CD4-positive, CD25-positive, alpha-beta regulatory T cell (primary cell): ENCODE measurements around the gene LARP1. TPM values are rescaled to one million over a fixed set of nuclear protein-coding genes. Genes with fewer than 3 reads are reported as not detected.
"Not testable (repeated sequence)": the region's sequence is repeated elsewhere in the genome, so short reads cannot be mapped to it uniquely, and the experiment has no call there.

Source experiments
- ATAC-seq, 2 donors: fragments of 150-1000 bp; cut with Tn5 transposase; one replicate each; pipeline ENCODE4 v1.10.0; 2021; ENCODE audit warnings: low read depth in 2 of 2, moderate number of reproducible peaks in 2 of 2, moderate library complexity in 1 of 2
- DNase-seq, 3 donors: peaks; one replicate each; pipeline versions ENCODE4 v3.0.0 to v3.0.0-alpha.2; 2012 to 2022; ENCODE audit warnings: mixed read lengths in 1 of 3
- H3K27ac ChIP-seq: one replicate; pipeline ENCODE4 v1.7.0; 2013; ENCODE audit warnings: mild to moderate bottlenecking, low read length; ENCODE audit not compliant: insufficient read depth, poor library complexity, severe bottlenecking
- H3K27me3 ChIP-seq: one replicate; pipeline ENCODE4 v1.7.0; 2013; ENCODE audit warnings: low read length; ENCODE audit not compliant: control insufficient read depth, insufficient read depth
- H3K36me3 ChIP-seq: one replicate; pipeline ENCODE4 v1.7.0; 2013; ENCODE audit warnings: mild to moderate bottlenecking, low read length, moderate library complexity; ENCODE audit not compliant: control insufficient read depth, insufficient read depth
- H3K4me1 ChIP-seq: 2 replicates; pipeline ENCODE4 v1.7.0; 2013; ENCODE audit warnings: mild to moderate bottlenecking, low read length; ENCODE audit not compliant: insufficient read depth, control insufficient read depth, poor library complexity, severe bottlenecking
- H3K4me3 ChIP-seq: one replicate; pipeline ENCODE4 v1.7.0; 2013; ENCODE audit warnings: low read depth, mild to moderate bottlenecking, low read length, moderate library complexity
- H3K9me3 ChIP-seq, 2 experiments: 1 replicate in 1 of 2; 2 replicates in 1 of 2; pipeline ENCODE4 v1.7.0; 2013; ENCODE audit warnings: low read length in 2 of 2, mild to moderate bottlenecking in 1 of 2, moderate library complexity in 1 of 2; ENCODE audit not compliant: control insufficient read depth in 2 of 2
- H3K27ac Mint-ChIP-seq, 3 donors: one replicate each; pipeline ENCODE4 v1.8.0; 2020 to 2022; ENCODE audit warnings: mild to moderate bottlenecking in 3 of 3, mixed read lengths in 3 of 3, moderate library complexity in 2 of 3
- H3K27me3 Mint-ChIP-seq: one replicate; pipeline ENCODE4 v1.8.0; 2022; ENCODE audit warnings: mild to moderate bottlenecking, mixed read lengths
- H3K36me3 Mint-ChIP-seq: one replicate; pipeline ENCODE4 v1.8.0; 2020; ENCODE audit warnings: mixed read lengths
- H3K4me1 Mint-ChIP-seq, 4 donors: one replicate each; pipeline ENCODE4 v1.8.0; 2020 to 2022; ENCODE audit warnings: mixed read lengths in 4 of 4, mild to moderate bottlenecking in 1 of 4
- H3K4me3 Mint-ChIP-seq, 4 donors: one replicate each; pipeline ENCODE4 v1.8.0; 2020 to 2022; ENCODE audit warnings: mild to moderate bottlenecking in 4 of 4, mixed read lengths in 4 of 4, moderate library complexity in 3 of 4
- H3K9me3 Mint-ChIP-seq, 7 donors: one replicate each; pipeline ENCODE4 v1.8.0; 2020 to 2022; ENCODE audit warnings: mixed read lengths in 7 of 7, mild to moderate bottlenecking in 3 of 7, moderate library complexity in 2 of 7
- polyA plus RNA-seq, 4 donors: library from polyadenylated mRNA; unstranded; fragments of 300-500 nt; fragmentation: Illumina TruSeq; gene quantifications; one replicate each; pipeline ENCODE4 v1.2.3, GENCODE V29; 2021
- total RNA-seq: library from RNA; stranded (reverse); gene quantifications from one replicate; pipeline ENCODE4 v1.2.3, GENCODE V29; 2022

LARP1 gene
- total and polyA plus RNA-seq, 5 donors from 2014 or later, result 8.0 to 122 (median 10.6) TPM

DNA sequence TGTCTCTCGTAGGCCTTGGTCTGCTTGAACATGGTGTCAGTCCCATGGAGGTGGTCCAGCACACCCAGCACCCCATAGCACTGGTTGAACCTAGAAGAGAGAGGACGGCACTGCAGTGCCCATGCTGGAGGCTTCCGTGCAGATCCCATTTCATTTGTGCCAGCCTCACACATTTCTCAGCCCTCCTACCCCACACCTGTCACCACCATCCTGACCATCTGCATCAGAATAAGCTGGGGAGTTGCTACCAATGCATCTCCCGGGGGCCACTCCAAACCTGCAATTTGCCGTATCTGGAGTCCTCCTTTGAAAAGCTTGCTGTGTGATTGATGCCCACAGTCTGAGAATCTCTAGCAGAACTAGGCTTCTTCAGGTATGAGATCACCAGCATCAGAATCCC, 65.2 kb downstream of the LARP1 start:
- H3K27ac Mint-ChIP-seq, result peak overlapping the region in 1 of 3 donors; percentile 74
- peaks cover 41% of the 10 kb centered on the region for H3K36me3 Mint-ChIP-seq
- H3K4me1 ChIP-seq, result no peaks in the 10 kb centered on the region
- no peaks in the 10 kb centered on the region for H3K27me3 ChIP-seq
- no peaks in the 10 kb centered on the region for H3K27me3 Mint-ChIP-seq
- no peak overlapping the region for H3K27ac ChIP-seq
- ATAC-seq (no peak), DNase-seq (no peak)
- H3K9me3 ChIP-seq, result no peaks in the 10 kb centered on the region
- peaks cover 0 to 9% (median 2%) of the 10 kb centered on the region in 4 donors for H3K4me1 Mint-ChIP-seq
- no peak overlapping the region for H3K4me3 Mint-ChIP-seq
- H3K36me3 ChIP-seq, result peaks cover 42% of the 10 kb centered on the region
- H3K9me3 Mint-ChIP-seq, result no peaks in the 10 kb centered on the region
- no peak overlapping the region for H3K4me3 ChIP-seq

DNA sequence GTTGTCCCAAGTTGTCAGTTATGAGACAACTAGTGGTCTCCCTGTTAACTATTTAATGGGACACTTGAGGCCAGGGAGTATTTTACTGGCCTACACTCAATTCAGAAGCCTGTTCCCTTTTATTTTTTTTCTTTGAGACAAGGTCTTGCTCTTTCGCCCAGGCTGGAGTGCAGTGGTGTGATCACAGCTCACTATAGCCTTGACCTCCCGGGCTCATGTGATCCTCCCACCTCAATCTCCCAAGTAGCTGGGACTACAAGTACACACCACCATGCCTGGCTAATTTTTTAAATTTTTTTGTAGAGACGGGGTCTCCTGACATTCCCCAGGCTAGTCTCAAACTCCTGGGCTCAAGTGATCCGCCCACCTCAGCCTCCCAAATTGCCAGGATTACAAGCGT, 67.7 kb downstream of the LARP1 start:
- peaks cover 18% of the 10 kb centered on the region for H3K36me3 ChIP-seq
- not testable (repeated sequence) for H3K4me1 ChIP-seq, H3K27ac ChIP-seq, H3K4me1 Mint-ChIP-seq, H3K27me3 Mint-ChIP-seq, H3K9me3 ChIP-seq, ATAC-seq, H3K4me3 ChIP-seq, H3K27me3 ChIP-seq, H3K27ac Mint-ChIP-seq, H3K9me3 Mint-ChIP-seq, DNase-seq, H3K4me3 Mint-ChIP-seq
- H3K36me3 Mint-ChIP-seq, result peaks cover 31% of the 10 kb centered on the region

DNA sequence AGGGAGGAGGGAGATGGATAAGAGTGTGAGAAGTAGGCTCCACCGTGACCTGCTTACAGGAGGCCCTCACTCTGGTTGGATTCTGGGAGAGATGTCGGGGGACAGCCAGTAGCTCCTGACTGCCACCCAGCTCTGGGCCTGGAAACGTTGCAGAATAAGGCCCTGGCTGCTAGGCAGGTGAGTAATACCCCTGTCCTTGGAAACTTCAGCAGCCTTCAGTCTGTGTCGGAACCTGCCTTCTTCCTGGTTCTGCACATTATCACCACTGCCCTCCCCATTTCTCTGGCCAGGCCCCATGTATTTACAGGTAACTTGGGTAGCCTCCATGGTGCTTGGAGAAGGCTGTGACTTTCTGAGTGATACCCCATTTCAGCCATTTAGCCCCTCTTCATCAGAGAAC, 68.4 kb downstream of the LARP1 start:
- Histone ChIP-seq H3K4me1 (no peaks in the 10 kb centered on the region), H3K27me3 (no peaks in the 10 kb centered on the region), H3K27ac (no peak overlapping the region), H3K9me3 (no peaks in the 10 kb centered on the region), H3K4me3 (no peak overlapping the region), H3K36me3 (peaks cover 11% of the 10 kb centered on the region)
- Mint-ChIP-seq H3K27me3 (no peaks in the 10 kb centered on the region), H3K4me3 (no peak overlapping the region), H3K36me3 (peaks cover 28% of the 10 kb centered on the region), H3K4me1 (peaks cover 4 to 14% (median 11%) of the 10 kb centered on the region in 4 donors), H3K27ac (no peak overlapping the region), H3K9me3 (no peaks in the 10 kb centered on the region)
- DNase-seq (no peak), ATAC-seq (no peak)

DNA sequence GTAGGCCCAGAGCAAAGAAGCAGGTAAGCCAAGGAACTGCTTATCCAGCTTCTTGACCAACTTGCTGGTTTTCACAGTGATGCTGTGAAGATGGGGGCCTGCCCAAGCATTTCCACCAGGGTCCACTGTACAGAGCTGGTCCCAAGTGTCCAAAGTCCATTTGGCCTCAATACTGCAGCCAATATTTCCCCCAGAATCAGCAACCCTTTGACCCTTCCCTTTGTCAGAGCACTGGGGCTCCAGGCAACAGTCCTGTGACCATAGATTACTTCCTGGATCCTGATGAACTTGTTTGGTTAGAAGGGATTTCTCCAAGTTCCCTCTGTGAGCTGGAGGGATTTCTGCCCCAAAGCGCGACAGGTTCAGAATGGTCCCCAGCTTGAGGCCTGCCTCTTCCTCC, 68.9 kb downstream of the LARP1 start:
- Histone ChIP-seq H3K4me3 (no peak overlapping the region), H3K9me3 (no peaks in the 10 kb centered on the region), H3K36me3 (peaks cover 9% of the 10 kb centered on the region), H3K27me3 (no peaks in the 10 kb centered on the region), H3K4me1 (peaks cover 4% of the 10 kb centered on the region), H3K27ac (no peak overlapping the region)
- H3K4me1 Mint-ChIP-seq, result peaks cover 4 to 16% (median 13%) of the 10 kb centered on the region in 4 donors
- H3K27ac Mint-ChIP-seq, result no peak overlapping the region
- no peak overlapping the region for H3K4me3 Mint-ChIP-seq
- H3K27me3 Mint-ChIP-seq, result no peaks in the 10 kb centered on the region
- peaks cover 25% of the 10 kb centered on the region for H3K36me3 Mint-ChIP-seq
- ATAC-seq, result no peak
- H3K9me3 Mint-ChIP-seq, result no peaks in the 10 kb centered on the region
- no peak for DNase-seq

DNA sequence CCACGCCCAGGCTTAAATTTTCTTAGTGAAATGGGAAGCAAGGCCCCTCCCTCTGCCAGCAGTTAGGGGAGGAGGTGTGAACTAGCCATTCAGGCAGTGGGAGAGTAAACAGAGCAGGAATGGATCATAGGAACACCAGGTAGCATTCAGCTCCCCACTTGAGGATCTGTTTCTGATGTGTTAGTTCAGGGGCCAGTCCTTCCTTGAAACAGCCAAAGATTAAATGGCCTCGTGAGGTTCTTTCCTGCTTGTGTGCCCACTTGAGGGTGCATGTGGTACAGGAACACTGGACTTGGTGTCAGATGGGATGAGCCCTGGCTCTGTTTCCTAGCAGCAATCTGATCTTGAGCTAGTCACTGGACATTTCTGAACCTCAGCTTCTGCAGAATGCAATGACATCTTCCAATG, 74.0 kb downstream of the LARP1 start:
- H3K36me3 Mint-ChIP-seq, result peaks cover 5% of the 10 kb centered on the region
- no peaks in the 10 kb centered on the region for H3K27me3 Mint-ChIP-seq
- Histone ChIP-seq H3K4me3 (peak overlapping the region; percentile 32), H3K27ac (peak overlapping the region; percentile 60), H3K4me1 (peaks cover 24% of the 10 kb centered on the region), H3K36me3 (no peaks in the 10 kb centered on the region), H3K27me3 (no peaks in the 10 kb centered on the region), H3K9me3 (no peaks in the 10 kb centered on the region)
- peak overlapping the region; percentile 79 to 94 (median 89) for H3K27ac Mint-ChIP-seq
- peaks cover 4 to 38% (median 27%) of the 10 kb centered on the region in 4 donors for H3K4me1 Mint-ChIP-seq
- no peaks in the 10 kb centered on the region for H3K9me3 Mint-ChIP-seq
- DNase-seq (no peak), ATAC-seq (no peak)
- H3K4me3 Mint-ChIP-seq, result peak overlapping the region in 3 of 4 donors; percentile 1 to 67 (median 62)

DNA sequence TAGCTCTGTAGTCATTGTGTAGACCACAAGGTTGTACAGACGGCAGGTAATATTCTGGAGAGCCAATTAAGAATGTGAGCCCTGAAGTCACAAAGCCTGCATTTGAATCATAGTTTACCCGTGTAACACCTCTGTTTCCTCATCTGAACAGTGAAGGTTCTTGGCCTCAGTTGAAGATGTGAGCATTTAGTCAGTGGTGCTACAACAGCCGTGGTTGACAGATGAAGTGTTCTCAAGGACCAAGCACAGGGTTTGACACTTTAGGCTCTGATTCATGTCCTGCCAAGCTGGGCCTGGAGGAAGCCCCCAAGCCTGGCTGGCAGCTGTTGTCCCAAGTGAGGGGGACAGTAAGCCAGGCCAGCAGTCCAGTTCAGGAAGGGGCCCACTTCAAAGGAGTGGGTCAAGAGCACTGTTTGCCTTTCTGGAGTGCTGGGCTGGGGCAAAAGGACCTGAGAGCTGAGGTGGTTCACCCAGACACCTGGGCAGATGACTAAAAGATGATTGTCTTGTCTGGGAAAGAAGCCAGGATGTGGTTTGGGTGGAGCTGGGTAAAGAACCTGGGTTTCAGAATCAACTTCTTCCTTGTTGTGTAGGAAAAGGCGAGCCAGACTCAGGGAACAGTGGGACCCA, 74.5 kb downstream of the LARP1 start:
- H3K27ac ChIP-seq, result peak overlapping the region; percentile 60
- H3K9me3 ChIP-seq, result no peaks in the 10 kb centered on the region
- ATAC-seq, result peak; percentile 61 to 62
- no peaks in the 10 kb centered on the region for H3K27me3 ChIP-seq
- Mint-ChIP-seq H3K36me3 (peaks cover 5% of the 10 kb centered on the region), H3K9me3 (no peaks in the 10 kb centered on the region), H3K4me1 (peaks cover 4 to 43% (median 29%) of the 10 kb centered on the region in 4 donors), H3K27me3 (no peaks in the 10 kb centered on the region), H3K4me3 (peak overlapping the region; percentile 1 to 67 (median 32)), H3K27ac (peak overlapping the region; percentile 89 to 94 (median 91))
- no peaks in the 10 kb centered on the region for H3K36me3 ChIP-seq
- peak in 2 of 3 donors; percentile 9 to 73 for DNase-seq
- peak overlapping the region; percentile 44 for H3K4me3 ChIP-seq
- peaks cover 29% of the 10 kb centered on the region for H3K4me1 ChIP-seq

DNA sequence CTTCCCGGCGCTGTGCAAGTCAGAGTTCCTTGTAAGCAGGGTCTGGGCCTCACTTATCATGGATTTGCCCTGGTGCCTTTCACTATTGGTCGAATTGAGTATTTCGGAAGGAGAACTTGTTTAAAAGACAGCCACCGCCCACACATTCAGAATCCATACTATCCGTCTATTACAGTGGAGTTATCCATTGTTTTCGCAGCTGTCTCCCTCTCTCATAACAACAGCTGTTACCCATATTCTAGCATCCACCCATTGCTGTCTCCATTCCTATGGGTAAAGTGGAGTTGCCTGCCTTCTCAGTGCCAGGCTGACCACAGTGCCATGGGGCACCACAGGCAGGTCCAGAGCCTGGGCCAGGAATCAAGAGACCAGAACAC, 75.0 kb downstream of the LARP1 start:
- Mint-ChIP-seq H3K4me1 (peaks cover 4 to 47% (median 31%) of the 10 kb centered on the region in 4 donors), H3K9me3 (peaks cover 0 to 1% (median 0%) of the 10 kb centered on the region in 7 donors), H3K4me3 (peak overlapping the region in 3 of 4 donors; percentile 1 to 67 (median 62)), H3K27me3 (no peaks in the 10 kb centered on the region), H3K36me3 (peaks cover 5% of the 10 kb centered on the region), H3K27ac (peak overlapping the region; percentile 89 to 94 (median 91))
- ATAC-seq (no peak), DNase-seq (no peak)
- Histone ChIP-seq H3K4me1 (peaks cover 29% of the 10 kb centered on the region), H3K36me3 (no peaks in the 10 kb centered on the region), H3K4me3 (peak overlapping the region; percentile 44), H3K27me3 (no peaks in the 10 kb centered on the region), H3K9me3 (no peaks in the 10 kb centered on the region), H3K27ac (peak overlapping the region; percentile 60)

DNA sequence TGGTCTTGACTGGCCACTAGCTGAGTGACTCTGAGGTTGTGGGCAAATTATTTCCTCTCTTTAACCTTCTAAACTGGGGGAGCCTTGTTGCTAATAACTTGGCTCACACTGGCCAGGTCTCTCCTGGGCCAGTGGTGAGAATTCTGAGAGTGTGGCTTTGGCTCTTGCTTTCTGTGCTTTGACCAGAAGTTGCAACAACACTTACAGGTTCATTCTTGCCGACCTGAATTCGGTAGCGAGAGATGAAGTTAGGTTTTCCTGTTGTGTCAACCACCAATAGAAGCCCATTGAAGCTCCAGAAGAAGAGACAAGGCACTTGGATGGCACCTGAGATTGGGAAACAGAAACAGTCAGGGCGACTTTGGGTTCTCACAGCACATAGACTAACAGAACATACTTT, 75.4 kb downstream of the LARP1 start:
- peaks cover 0 to 1% (median 0%) of the 10 kb centered on the region in 7 donors for H3K9me3 Mint-ChIP-seq
- peaks cover 29% of the 10 kb centered on the region for H3K4me1 ChIP-seq
- H3K4me3 ChIP-seq, result no peak overlapping the region
- no peak overlapping the region for H3K27ac ChIP-seq
- H3K4me1 Mint-ChIP-seq, result peaks cover 2 to 47% (median 30%) of the 10 kb centered on the region in 4 donors
- H3K27me3 ChIP-seq, result no peaks in the 10 kb centered on the region
- H3K4me3 Mint-ChIP-seq, result peak overlapping the region in 3 of 4 donors; percentile 1 to 67 (median 62)
- no peaks in the 10 kb centered on the region for H3K9me3 ChIP-seq
- peak overlapping the region; percentile 89 to 94 (median 91) for H3K27ac Mint-ChIP-seq
- ATAC-seq (no peak), DNase-seq (no peak)
- peaks cover 5% of the 10 kb centered on the region for H3K36me3 Mint-ChIP-seq
- H3K27me3 Mint-ChIP-seq, result no peaks in the 10 kb centered on the region
- H3K36me3 ChIP-seq, result no peaks in the 10 kb centered on the region
